HG03571 (cell line): Measurements from ENCODE around the gene LCE3A.
"Not testable (repeated sequence)": the region's sequence is repeated elsewhere in the genome, so short reads cannot be mapped to it uniquely, and the experiment has no call there.

ENCODE experiments used
- ATAC-seq: cut with Tn5 transposase; IDR thresholded peaks from one replicate; pipeline ENCODE4 v1.9.1; 2021; ENCODE audit not compliant: unreplicated experiment

Gene LCE3A

GRCh38 chr1:152622803-152623202, at the start of gene LCE3A:
Gene LCE3A, minus strand, starts transcription at chr1:152623103. Its CDS starts 0 bp downstream, at chr1:152623103.
- no peak for ATAC-seq

DNA sequence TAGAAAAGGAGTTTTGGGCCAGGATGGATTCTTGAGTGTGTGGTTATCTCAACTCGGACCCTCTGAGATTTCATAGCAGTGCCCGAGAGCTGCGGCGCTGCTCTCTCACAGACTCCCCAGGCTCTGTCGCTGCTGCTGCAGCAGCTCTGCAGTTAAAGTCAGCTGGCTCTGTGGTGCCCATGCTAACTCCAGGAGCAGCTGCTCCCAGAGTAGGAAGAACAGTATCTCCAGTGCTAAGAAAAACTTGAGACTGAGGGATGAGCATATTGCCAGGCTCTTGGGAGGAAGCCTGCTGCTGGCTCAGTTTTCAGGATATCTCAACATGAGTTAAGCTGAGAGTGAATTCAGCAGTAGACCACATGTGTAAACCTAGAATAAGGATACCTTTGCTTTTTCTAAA, 44.7 kb upstream of the LCE3A start:
- ATAC-seq, result no peak

- not testable (repeated sequence) for ATAC-seq
These were observed 43.3 kb upstream of the LCE3A start for GRCh38 chr1:152666171-152666570.

GRCh38 chr1:152663098-152663497, 40.2 kb upstream of the LCE3A start, which contains the start of gene LCE2D:
Gene LCE2D, plus strand, starts transcription at chr1:152663380. Its CDS starts 726 bp downstream, at chr1:152664106.
- no peak for ATAC-seq

- no peak for ATAC-seq
These were observed 35.7 kb upstream of the LCE3A start for GRCh38 chr1:152658649-152659048.

- ATAC-seq, result no peak
These were observed 34.8 kb upstream of the LCE3A start for GRCh38 chr1:152657677-152658076.

DNA sequence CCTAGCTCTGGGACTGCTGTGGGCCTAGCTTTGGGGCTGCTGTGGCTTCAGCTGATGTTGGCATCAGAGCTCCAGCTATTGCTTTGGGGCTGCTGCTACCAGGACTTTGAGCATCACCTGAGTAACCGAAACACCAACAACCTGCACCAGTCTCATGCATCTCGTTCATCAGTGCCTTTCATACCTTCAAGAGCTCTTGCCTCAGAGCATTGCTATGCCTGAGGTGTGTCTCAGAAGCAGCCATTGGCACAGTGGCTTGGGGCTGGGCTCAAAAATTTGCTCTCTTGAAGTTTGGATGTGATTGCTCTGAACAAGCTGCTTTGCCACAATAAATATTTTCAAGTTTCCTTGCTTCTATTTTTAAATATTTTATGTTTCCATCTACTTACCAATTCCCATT, 33.6 kb upstream of the LCE3A start:
- no peak for ATAC-seq

DNA sequence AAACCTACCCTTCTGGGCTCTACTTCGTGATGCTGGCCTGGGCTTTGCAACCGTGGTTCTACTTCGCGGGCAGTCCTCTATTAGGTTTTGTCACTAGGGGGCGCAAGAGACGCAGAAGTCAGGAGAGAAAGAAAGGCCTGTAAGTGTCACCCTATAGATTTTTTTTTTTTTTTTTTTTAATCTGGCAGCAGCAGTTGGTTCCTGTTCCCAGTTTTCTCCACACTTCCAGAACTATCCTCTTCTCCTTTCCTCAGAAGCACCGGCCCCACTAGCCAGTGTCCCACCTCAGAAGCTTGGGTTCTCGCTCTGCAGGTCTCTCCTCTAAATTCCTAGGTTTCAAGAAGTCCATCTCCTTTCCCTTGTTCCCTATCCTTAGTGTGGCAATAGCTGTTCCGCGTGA, 31.2 kb upstream of the LCE3A start:
- no peak for ATAC-seq

DNA sequence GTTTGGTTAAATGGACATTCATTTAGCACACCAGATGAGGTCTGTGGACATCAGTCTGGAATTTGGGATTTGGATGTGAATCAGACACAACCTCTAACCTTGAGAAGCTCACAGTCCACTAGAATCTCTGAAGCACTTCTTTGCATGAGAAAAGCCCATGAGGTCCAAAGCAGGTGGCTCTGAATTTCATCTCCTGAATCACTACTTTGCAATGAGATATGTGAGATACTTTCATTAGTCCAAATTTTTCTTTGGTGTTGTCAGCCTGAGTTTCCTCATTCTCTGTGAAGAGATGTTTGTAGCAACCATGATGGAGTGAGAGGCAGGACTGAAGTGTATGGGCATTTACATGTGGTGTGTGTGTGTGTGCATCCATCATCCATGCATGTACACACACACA, 23.8 kb upstream of the LCE3A start:
- no peak for ATAC-seq

DNA sequence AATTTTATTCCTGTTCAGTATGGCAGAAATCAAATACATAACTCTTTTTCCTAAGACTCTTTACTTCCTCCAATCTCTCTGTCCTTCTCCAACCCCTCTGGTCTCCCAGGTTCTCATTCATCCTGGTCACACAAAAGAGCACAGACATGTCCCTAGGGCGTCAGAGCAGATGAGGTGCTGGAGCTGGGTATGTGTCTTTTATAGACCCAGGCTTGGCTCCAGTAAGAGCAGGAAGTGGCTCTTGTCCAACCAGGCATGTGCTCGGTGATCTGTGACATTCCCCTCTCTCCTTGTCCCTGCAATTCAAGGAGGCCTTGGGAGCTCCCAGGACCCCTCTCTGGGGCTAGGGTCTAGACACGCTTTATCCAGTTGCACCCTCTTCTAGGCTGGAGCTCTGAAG, 22.2 kb upstream of the LCE3A start:
- no peak for ATAC-seq

- ATAC-seq, result no peak
These were observed 21.0 kb upstream of the LCE3A start for GRCh38 chr1:152643945-152644344.

- ATAC-seq, result no peak
These were observed 17.4 kb upstream of the LCE3A start for GRCh38 chr1:152640351-152640750.

- ATAC-seq, result no peak
These were observed 7.7 kb upstream of the LCE3A start for GRCh38 chr1:152630596-152630995.

DNA sequence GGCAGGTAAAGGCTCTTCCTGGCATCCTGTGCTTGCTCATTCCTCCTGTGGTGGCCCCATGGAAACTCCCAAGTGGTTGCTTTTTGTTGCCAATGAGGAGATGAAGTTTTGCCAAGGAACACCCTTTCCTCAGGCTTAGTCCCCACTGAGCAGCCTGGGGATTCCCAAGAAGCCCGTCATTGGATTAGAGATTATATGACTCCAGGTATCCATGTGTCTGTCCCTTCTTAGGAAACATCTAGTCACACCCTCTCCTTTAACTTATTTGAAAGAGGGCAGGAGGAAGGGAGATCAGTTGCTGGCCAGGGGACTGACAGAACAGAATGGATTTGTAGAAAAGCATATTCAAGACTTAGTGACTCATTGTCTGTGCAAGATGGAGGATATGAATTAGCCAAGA, 3.8 kb upstream of the LCE3A start:
- no peak for ATAC-seq

GRCh38 chr1:152623203-152623844, 421 bp upstream of the LCE3A start:
- no peak for ATAC-seq

DNA sequence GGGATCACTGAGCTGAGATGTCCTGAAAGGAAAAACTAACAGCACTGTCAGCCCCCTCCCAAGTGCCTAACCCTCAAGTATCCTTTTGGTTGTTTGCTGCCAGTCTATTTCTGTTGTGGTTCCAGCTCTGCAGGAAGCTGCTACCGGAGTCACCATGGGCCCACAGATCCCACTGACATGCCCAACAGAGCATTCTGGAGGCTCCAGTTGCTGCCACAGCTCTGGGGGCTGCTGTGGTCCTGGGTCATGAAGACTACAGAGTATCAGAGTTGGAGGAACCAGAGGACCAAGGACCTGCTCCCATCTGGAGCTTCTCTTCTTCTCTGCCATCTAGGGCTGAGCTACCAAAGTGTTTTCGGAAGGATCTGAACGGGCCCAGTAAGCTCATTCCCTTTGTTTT, 910 bp downstream of the LCE3A start:
- ATAC-seq, result no peak

GRCh38 chr1:152613511-152613910, 9.4 kb downstream of the LCE3A start, which contains the start of gene LCE3B:
Gene LCE3B, plus strand, starts transcription at chr1:152613811. Its CDS starts 0 bp downstream, at chr1:152613811.
- no peak for ATAC-seq

- no peak for ATAC-seq
These were observed 23.0 kb downstream of the LCE3A start, which contains the start of gene LCE3C for GRCh38 chr1:152599934-152600333. Gene LCE3C, plus strand, starts transcription at chr1:152600234. Its CDS starts 498 bp downstream, at chr1:152600732.

DNA sequence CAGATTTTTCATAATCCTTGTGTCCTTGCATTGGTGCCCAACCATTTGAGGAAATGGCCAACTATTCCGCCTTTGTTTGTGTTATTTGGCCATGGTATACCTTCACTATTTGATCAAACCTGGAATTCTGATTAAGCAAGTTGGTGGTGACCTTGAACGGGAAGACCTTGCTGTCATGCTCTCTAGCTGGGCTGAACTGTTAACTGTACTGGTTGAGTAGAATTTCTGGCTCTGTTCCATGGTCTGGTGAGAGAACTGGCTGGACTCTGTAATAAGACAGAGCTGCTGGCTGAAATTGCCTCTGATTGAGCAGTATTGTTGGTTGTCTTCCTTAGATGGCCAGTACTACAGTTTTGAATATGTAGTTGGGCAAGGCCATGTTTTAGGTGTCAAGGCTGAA, 25.9 kb downstream of the LCE3A start:
- no peak for ATAC-seq

GRCh38 chr1:152585586-152585985, 37.3 kb downstream of the LCE3A start:
- ATAC-seq, result no peak

DNA sequence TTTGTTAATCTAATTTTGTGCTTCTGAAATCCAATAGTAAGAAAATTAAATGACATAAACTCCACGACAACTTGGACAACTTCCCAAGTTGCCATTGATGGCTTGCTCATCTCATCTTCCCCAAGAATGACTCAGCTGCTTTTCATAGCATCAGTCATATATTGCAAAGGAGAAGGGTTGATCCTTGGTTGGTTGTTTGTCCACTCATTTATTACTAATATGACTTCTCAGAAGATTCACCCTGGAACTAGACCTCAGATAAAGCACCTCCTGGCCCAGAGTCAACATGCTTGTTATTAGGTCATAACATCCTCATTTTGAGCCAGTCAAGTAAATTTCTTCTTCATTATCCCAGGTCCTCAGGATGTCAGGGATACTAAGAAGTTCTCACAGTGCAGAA, 40.3 kb downstream of the LCE3A start:
- ATAC-seq, result no peak

GRCh38 chr1:152580433-152580832, 42.5 kb downstream of the LCE3A start, which contains the start of gene LCE3D:
Gene LCE3D, minus strand, starts transcription at chr1:152580516. Its CDS starts 580 bp downstream, at chr1:152579936.
- ATAC-seq, result no peak

GRCh38 chr1:152579526-152579925, 43.4 kb downstream of the LCE3A start:
- not testable (repeated sequence) for ATAC-seq
